K562 (cell line): ENCODE measurements around the gene TMEM218. TPM values are rescaled to one million over a fixed set of nuclear protein-coding genes. Genes with fewer than 3 reads are reported as not detected.
A peak's percentile ranks its signal among the peaks of the same experiment; 100 is the strongest.

Experiments
- ATF6 ChIP-seq: sonication (generic); formaldehyde crosslinking; IDR thresholded peaks from 2 replicates; pipeline ENCODE4 v1.4.0; 2020; ENCODE audit warnings: mild to moderate bottlenecking, missing genetic modification reagents
- BCLAF1 ChIP-seq, 2 experiments: fragments of 450-650 bp in 1 of 2; IDR thresholded peaks; 2 replicates each; pipeline ENCODE4 v1.6.1; 2011 to 2017; ENCODE audit warnings: low read depth in 2 of 2, antibody characterized with exemption in 1 of 2, borderline replicate concordance in 1 of 2, low read length in 1 of 2, mild to moderate bottlenecking in 1 of 2, mixed read lengths in 1 of 2; ENCODE audit not compliant: control insufficient read depth in 1 of 2
- BDP1 ChIP-seq: IDR thresholded peaks from 3 replicates; pipeline ENCODE4 v1.6.1; 2011; ENCODE audit not compliant: insufficient read length, insufficient read depth
- CAMTA2 ChIP-seq: fragments of 250-450 bp; sonication (Bioruptor Pico); conservative IDR thresholded peaks from 2 replicates; pipeline ENCODE4 v1.5.1; 2022
- CCNT2 ChIP-seq: IDR thresholded peaks from 2 replicates; pipeline ENCODE4 v1.6.1; 2011; ENCODE audit warnings: borderline replicate concordance, low read depth, mild to moderate bottlenecking, moderate library complexity, mixed read lengths, low read length; ENCODE audit not compliant: insufficient read length; ENCODE audit errors: extremely low read depth
- CEBPB ChIP-seq: fragments of 450-650 bp; IDR thresholded peaks from 2 replicates; pipeline ENCODE4 v1.6.1; 2016; ENCODE audit warnings: missing genetic modification characterization, missing compliant biosample characterization
- ELK1 ChIP-seq: sonication (generic); formaldehyde crosslinking; IDR thresholded peaks from 2 replicates; pipeline ENCODE4 v1.8.1; 2022; ENCODE audit warnings: missing genetic modification reagents
- HMG20B ChIP-seq: fragments of 250-450 bp; sonication (Bioruptor Pico); IDR thresholded peaks from 2 replicates; pipeline ENCODE4 v1.5.0; 2021; ENCODE audit warnings: mild to moderate bottlenecking
- KDM4B ChIP-seq, 2 experiments: fragments of 450-650 bp in 1 of 2; sonication (generic) in 1 of 2; IDR thresholded peaks; 2 replicates each; pipeline ENCODE4 v1.6.1; 2016 to 2017; ENCODE audit warnings: borderline replicate concordance in 2 of 2, antibody characterized with exemption in 1 of 2, low read depth in 1 of 2, mild to moderate bottlenecking in 1 of 2
- KLF6 ChIP-seq: fragments of 250-450 bp; sonication (Bioruptor Pico); IDR thresholded peaks from 2 replicates; pipeline ENCODE4 v1.4.0; 2020; ENCODE audit warnings: mild to moderate bottlenecking, moderate library complexity, borderline replicate concordance
- MECOM ChIP-seq: fragments of 250-450 bp; sonication (Bioruptor Pico); IDR thresholded peaks from 2 replicates; pipeline ENCODE4 v1.8.0; 2022; ENCODE audit warnings: inconsistent platforms
- MEIS2 ChIP-seq: fragments of 450-650 bp; IDR thresholded peaks from 2 replicates; pipeline ENCODE4 v1.6.1; 2014; ENCODE audit warnings: mild to moderate bottlenecking; ENCODE audit not compliant: partially characterized antibody
- RBM17 ChIP-seq: fragments of 200-400 bp; formaldehyde crosslinking; IDR thresholded peaks from 2 replicates; pipeline ENCODE4 v1.6.1; 2017; ENCODE audit warnings: low read depth, mild to moderate bottlenecking, low read length, borderline replicate concordance
- RFX1 ChIP-seq: fragments of 450-650 bp; IDR thresholded peaks from 2 replicates; pipeline ENCODE4 v1.6.1; 2016; ENCODE audit warnings: mild to moderate bottlenecking, moderate library complexity
- SMARCA4 ChIP-seq: fragments of 450-650 bp; IDR thresholded peaks from 2 replicates; pipeline ENCODE4 v1.6.1; 2016
- ZBTB12 ChIP-seq: fragments of 250-450 bp; sonication (Bioruptor Pico); IDR thresholded peaks from 2 replicates; pipeline ENCODE4 v1.4.0; 2020
- ZNF518B ChIP-seq: fragments of 250-450 bp; sonication (Bioruptor Pico); IDR thresholded peaks from 2 replicates; pipeline ENCODE4 v1.5.0; 2021; ENCODE audit warnings: mild to moderate bottlenecking, moderate library complexity
- polyA plus RNA-seq, 8 experiments: library from polyadenylated mRNA; depleted of rRNA in 4 of 8; stranded (reverse) in 5 of 8; unstranded in 3 of 8; fragments of >200 nt; fragmentation: Nextera tagmentation in 2 of 8; fragmentation: Illumina TruSeq in 1 of 8; extraction: Ambion mirVana in 2 of 8; extraction: Trizol in 1 of 8; gene quantifications; 2 replicates each; pipeline versions ENCODE4 v1.2.1 to v1.2.3, GENCODE V29; 2011 to 2014; ENCODE audit warnings: inconsistent platforms in 1 of 8, missing spikeins in 1 of 8
- total RNA-seq, 7 experiments: library from RNA; depleted of rRNA in 6 of 7; stranded (reverse); fragments of >200 nt in 6 of 7; fragmentation: Illumina TruSeq in 2 of 7; extraction: Trizol in 2 of 7; gene quantifications; 2 replicates each; pipeline versions ENCODE4 v1.2.1 to v1.2.3, GENCODE V29; 2011 to 2021; ENCODE audit warnings: low replicate concordance in 1 of 7

Gene TMEM218
- total and polyA plus RNA-seq, 9 of the 15 experiments (the other 6 are each of a cell fraction or from before 2014, with no cell fraction given): 13.4 to 32.2 (median 25.4) TPM

- no peak for TF ChIP-seq KLF6 (CRISPR knock-in tag)
- TF ChIP-seq HMG20B (CRISPR knock-in tag): no peak
- 0 out of 2 replicates have a peak, but pooled peaks have one; percentile 26 for TF ChIP-seq CEBPB (tag)
- TF ChIP-seq MECOM (CRISPR knock-in tag): no peak
- TF ChIP-seq CCNT2: peak; percentile 41
- no peak for TF ChIP-seq ZBTB12 (CRISPR knock-in tag)
- TF ChIP-seq ZNF518B (CRISPR knock-in tag): no peak
- no peak for TF ChIP-seq RBM17
- TF ChIP-seq ATF6 (CRISPR knock-in tag): no peak
- TF ChIP-seq SMARCA4: peak; percentile 54; the same call in 1 of the 2 replicates
- TF ChIP-seq MEIS2: peak; percentile 54
- TF ChIP-seq CAMTA2: no peak
- no peak for TF ChIP-seq RFX1
- TF ChIP-seq ELK1 (CRISPR knock-in tag): no peak
- no peak for TF ChIP-seq BCLAF1 (IDR thresholded peaks at IDR 0.05; ENCODE audit: borderline replicate concordance in 1 of 2, control insufficient read depth in 1 of 2, low read depth in 2 of 2, low read length in 1 of 2)
- no peak for TF ChIP-seq BDP1
- TF ChIP-seq KDM4B (IDR thresholded peaks at IDR 0.05; ENCODE audit: borderline replicate concordance in 2 of 2, low read depth in 1 of 2): no peak
Observed at GRCh38 chr11:125069008-125069407, 42.4 kb downstream of the TMEM218 start (continued).
